Measurements from ENCODE around the gene EZR. TPM values are rescaled to one million over a fixed set of nuclear protein-coding genes. Genes with fewer than 3 reads are reported as not detected.
A peak's percentile ranks its signal among the peaks of the same experiment; 100 is the strongest.

EZR gene
- total and polyA plus RNA-seq, 11 donors, result 114 to 541 (median 161) TPM

DNA sequence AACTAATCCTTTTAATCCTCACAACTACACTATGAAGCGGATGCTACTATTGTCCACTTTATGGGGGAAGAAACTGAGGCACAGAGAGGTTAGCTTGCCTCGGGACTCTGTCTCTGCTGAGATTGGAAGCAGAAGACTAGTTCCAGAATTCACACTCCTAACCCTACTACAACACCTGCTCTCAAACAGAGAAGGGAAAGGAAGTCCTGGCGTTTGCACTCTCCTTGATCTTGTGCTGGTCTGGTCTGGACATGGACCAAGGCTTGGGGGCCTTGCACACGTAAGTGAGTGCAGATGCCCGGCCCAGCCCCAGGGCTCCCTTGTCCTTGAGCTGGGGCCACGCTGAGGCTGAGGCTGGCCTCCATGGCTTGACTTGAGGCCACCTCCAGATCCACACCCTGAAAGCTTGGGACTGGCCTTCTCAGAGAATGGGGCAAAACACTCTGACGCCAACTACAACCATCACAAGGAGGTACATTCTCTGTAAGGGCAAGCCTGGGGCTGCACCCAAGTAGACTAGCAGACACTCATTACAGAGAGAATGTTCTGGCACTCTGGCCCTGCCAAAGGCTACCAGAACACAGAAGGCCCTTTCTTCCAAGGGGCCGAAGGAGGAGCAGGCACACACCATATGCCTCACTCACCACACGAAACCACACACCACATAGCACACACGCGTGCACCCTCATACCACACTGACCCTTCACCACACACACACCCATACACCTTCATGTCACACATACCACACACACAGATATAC lies 33.3 kb upstream of the EZR start:
- Histone ChIP-seq H3K27me3 (no peaks in the 10 kb centered on the region), H3K27ac (peak overlapping the region in 2 of 12 donors; percentile 5 to 24), H3K9me3 (no peaks in the 10 kb centered on the region), H3K4me1 (peaks cover 0 to 55% (median 8%) of the 10 kb centered on the region in 12 donors), H3K36me3 (no peaks in the 10 kb centered on the region), H3K4me3 (peak overlapping the region in 1 of 12 donors; percentile 36)
- WGBS, 4 donors, result 92 to 97% (median 95%) methylated on average over 7 to 11 of the region's 11 CpGs
- TF ChIP-seq POLR2A (IDR thresholded peaks at IDR 0.05), result no peak
- TF ChIP-seq, protein P1, sequence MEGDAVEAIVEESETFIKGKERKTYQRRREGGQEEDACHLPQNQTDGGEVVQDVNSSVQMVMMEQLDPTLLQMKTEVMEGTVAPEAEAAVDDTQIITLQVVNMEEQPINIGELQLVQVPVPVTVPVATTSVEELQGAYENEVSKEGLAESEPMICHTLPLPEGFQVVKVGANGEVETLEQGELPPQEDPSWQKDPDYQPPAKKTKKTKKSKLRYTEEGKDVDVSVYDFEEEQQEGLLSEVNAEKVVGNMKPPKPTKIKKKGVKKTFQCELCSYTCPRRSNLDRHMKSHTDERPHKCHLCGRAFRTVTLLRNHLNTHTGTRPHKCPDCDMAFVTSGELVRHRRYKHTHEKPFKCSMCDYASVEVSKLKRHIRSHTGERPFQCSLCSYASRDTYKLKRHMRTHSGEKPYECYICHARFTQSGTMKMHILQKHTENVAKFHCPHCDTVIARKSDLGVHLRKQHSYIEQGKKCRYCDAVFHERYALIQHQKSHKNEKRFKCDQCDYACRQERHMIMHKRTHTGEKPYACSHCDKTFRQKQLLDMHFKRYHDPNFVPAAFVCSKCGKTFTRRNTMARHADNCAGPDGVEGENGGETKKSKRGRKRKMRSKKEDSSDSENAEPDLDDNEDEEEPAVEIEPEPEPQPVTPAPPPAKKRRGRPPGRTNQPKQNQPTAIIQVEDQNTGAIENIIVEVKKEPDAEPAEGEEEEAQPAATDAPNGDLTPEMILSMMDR (IDR thresholded peaks at IDR 0.05), result no peak
- intact Hi-C loops (cut with DNase I), result no loop called here
- ATAC-seq, result peak in 1 of 4 donors; percentile 33
- no peak for DNase-seq

DNA sequence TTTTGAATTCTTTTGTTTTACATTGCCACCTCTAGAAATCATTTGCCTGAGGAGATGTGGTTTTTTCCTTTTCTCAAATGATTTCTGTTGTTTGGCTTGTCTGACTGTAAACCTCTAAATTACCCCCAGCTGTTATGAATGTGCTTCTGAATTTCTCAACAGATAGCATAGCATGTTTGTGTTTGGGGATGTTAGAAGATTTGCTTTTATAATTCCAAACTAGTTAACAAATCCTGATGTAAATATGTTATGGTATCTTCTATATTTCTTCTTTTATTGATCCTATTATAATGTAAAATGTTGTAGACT lies 31.6 kb upstream of the EZR start:
- no peaks in the 10 kb centered on the region for H3K36me3 ChIP-seq
- H3K27ac ChIP-seq, result peak overlapping the region in 5 of 12 donors; percentile 8 to 60 (median 22)
- ATAC-seq (no peak), DNase-seq (no peak)
- TF ChIP-seq POLR2A (IDR thresholded peaks at IDR 0.05), result no peak
- TF ChIP-seq, protein P1 (IDR thresholded peaks at IDR 0.05), result no peak
- H3K27me3 ChIP-seq, result no peaks in the 10 kb centered on the region
- no peaks in the 10 kb centered on the region for H3K9me3 ChIP-seq
- H3K4me3 ChIP-seq, result no peak overlapping the region
- intact Hi-C loops (cut with DNase I), result no loop called here
- H3K4me1 ChIP-seq, result peaks cover 0 to 55% (median 7%) of the 10 kb centered on the region in 12 donors

DNA sequence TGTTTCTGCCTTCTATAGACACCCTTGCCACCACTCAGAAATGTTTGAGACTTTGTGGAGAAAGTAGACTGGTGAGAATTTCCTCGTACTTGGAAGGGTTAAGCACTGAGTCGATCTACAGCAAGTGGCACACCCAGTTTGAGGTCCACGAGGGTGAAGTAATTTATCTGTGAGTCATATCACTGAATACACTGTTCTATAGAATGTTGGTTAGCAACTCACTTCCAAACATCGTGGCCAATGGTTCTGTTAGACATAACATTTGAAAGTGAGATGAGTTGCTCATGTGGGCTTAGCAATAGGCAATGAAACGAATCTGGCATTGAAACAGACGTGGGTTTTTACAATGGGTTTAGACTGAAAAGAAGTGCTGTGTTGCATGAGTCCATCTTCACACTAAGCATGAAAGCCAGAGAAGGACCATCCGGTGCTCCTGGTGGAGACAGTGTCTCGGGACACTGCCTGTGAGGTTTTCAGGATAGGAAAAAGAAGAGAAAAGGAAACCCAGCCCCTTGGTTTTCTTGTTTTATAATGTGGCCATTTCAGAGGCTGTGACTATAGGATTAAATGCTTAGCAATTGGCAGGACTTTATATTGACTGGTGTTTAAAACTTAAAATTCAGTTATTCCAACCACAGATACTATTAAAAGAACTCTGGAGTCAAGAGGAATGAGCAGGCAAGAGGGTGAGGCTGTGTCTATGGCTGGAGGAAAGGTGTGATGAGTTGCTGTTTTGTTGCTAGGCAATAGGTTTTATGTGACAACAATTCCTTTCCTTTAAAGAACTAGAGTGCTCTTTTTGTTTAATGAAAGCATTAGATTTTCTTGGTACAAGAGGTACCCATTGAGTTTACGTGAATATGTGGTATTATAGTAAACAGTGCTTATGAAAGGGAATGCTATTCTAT lies 31.0 kb upstream of the EZR start:
- TF ChIP-seq, protein P1 (IDR thresholded peaks at IDR 0.05), result no peak
- TF ChIP-seq POLR2A (IDR thresholded peaks at IDR 0.05), result no peak
- Histone ChIP-seq H3K9me3 (no peaks in the 10 kb centered on the region), H3K36me3 (no peaks in the 10 kb centered on the region), H3K27ac (peak overlapping the region in 6 of 12 donors; percentile 14 to 60 (median 28)), H3K4me1 (peaks cover 0 to 51% (median 7%) of the 10 kb centered on the region in 12 donors), H3K27me3 (no peaks in the 10 kb centered on the region), H3K4me3 (no peak overlapping the region)
- intact Hi-C loops (cut with DNase I), result no loop called here
- ATAC-seq (peak in 3 of 4 donors; percentile 46 to 77 (median 54)), DNase-seq (no peak)
- 48 to 58% (median 53%) methylated on average over 9 of the region's 9 CpGs for WGBS, 4 donors

DNA sequence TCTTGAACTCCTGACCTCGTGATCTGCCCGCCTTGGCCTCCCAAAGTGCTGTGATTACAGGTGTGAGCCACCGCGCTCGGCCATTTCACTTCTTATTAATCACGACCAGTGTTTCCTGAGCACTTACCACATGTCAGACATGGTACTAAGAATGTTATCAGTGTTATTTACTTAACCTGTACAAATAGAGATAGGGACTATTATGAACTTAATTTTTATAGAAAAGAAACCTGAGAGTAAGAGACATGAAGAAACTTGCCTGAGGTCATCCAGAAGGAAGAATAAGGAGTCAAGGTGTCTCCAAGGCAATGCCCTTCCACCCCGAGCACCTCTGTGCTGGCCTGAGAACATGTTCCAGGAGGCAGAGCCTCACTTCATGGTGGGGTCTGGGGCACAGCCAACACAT lies 29.3 kb upstream of the EZR start:
- Histone ChIP-seq H3K4me1 (peaks cover 0 to 35% (median 5%) of the 10 kb centered on the region in 12 donors), H3K36me3 (no peaks in the 10 kb centered on the region), H3K27ac (no peak overlapping the region), H3K27me3 (no peaks in the 10 kb centered on the region), H3K4me3 (no peak overlapping the region), H3K9me3 (no peaks in the 10 kb centered on the region)
- no peak for TF ChIP-seq POLR2A (IDR thresholded peaks at IDR 0.05)
- TF ChIP-seq, protein P1 (IDR thresholded peaks at IDR 0.05), result no peak
- WGBS, 4 donors, result 92 to 95% (median 95%) methylated on average over 7 of the region's 7 CpGs
- DNase-seq (no peak), ATAC-seq (no peak)
- intact Hi-C loops (cut with DNase I), result no loop called here
